Endothelial cell of umbilical vein (primary cell): ENCODE data around the gene STOM. TPM values are rescaled to one million over a fixed set of nuclear protein-coding genes. Genes with fewer than 3 reads are reported as not detected.
A peak's percentile ranks its signal among the peaks of the same experiment; 100 is the strongest.

ENCODE experiments used
- BruUV-seq: library from RNA; stranded (reverse); fragments of 400-500 nt; replicated peaks from 2 replicates; lab custom pipeline; 2021; lab: Mats Ljungman, UMichigan
- CTCF ChIA-PET: fragments of 300-600, 350-600 bp; sonication (Branson Sonifier 250); formaldehyde crosslinking; loops from one replicate; lab custom pipeline; 2021; ENCODE audit warnings: antibody characterized with exemption, inconsistent platforms; lab: Charles Lee
- POLR2A ChIA-PET: fragments of 300-600, 350-600 bp; sonication (Branson Sonifier 250); formaldehyde crosslinking; loops from one replicate; lab custom pipeline; 2021; ENCODE audit warnings: antibody characterized with exemption, inconsistent platforms; lab: Charles Lee
- DNase-seq: peaks from one replicate; pipeline ENCODE4 v3.0.0-alpha.2; 2011; ENCODE audit warnings: low read depth, low spot score
- FAIRE-seq: peaks from 2 replicates; lab custom pipeline; 2011; peaks lifted over from hg19 to GRCh38; lab: Jason Lieb, UNC
- H2AFZ ChIP-seq: 2 replicates; pipeline ENCODE4 v1.6.0; 2012; ENCODE audit warnings: low read depth, low read length, control low read depth, inconsistent platforms
- H3K27ac ChIP-seq: 2 replicates; pipeline ENCODE4 v1.5.1; 2011; ENCODE audit warnings: low read depth, mild to moderate bottlenecking, control low read depth, low read length, moderate library complexity; ENCODE audit not compliant: insufficient read depth
- H3K27me3 ChIP-seq, 2 experiments: 2 replicates each; pipeline versions ENCODE4 v1.6.0 to v1.6.1; 2011; ENCODE audit warnings: low read length in 2 of 2, mixed read lengths in 1 of 2; ENCODE audit not compliant: control insufficient read depth in 2 of 2, insufficient read depth in 2 of 2
- H3K36me3 ChIP-seq, 2 experiments: 2 replicates in 1 of 2; 3 replicates in 1 of 2; pipeline ENCODE4 v1.5.1; 2011; ENCODE audit warnings: low read length in 2 of 2, mild to moderate bottlenecking in 1 of 2, moderate library complexity in 1 of 2; ENCODE audit not compliant: control insufficient read depth in 2 of 2, insufficient read depth in 2 of 2; ENCODE audit errors: extremely low read depth in 1 of 2
- H3K4me1 ChIP-seq: 3 replicates; pipeline ENCODE4 v1.5.1; 2011; ENCODE audit warnings: mild to moderate bottlenecking, low read length; ENCODE audit not compliant: control insufficient read depth, insufficient read depth; ENCODE audit errors: extremely low read depth
- H3K4me2 ChIP-seq: 2 replicates; pipeline ENCODE4 v1.6.1; 2011; ENCODE audit warnings: low read length, control low read depth, mixed read lengths; ENCODE audit not compliant: insufficient read depth
- H3K4me3 ChIP-seq, 3 experiments: fragments of 200-600 bp in 1 of 3; sonication (generic), shearing (Covaris generic) in 1 of 3; replicated peaks in 1 of 3; 2 replicates each; pipeline ENCODE4 v1.5.1; 2011 to 2016; ENCODE audit warnings: control low read depth in 3 of 3, low read length in 3 of 3, mild to moderate bottlenecking in 2 of 3, inconsistent platforms in 1 of 3, low read depth in 1 of 3, moderate library complexity in 1 of 3; ENCODE audit not compliant: insufficient read depth in 1 of 3
- H3K79me2 ChIP-seq: 2 replicates; pipeline ENCODE4 v1.6.0; 2012; ENCODE audit warnings: low read length, inconsistent platforms; ENCODE audit not compliant: control insufficient read depth, insufficient read depth
- H3K9ac ChIP-seq: replicated peaks from 2 replicates; pipeline ENCODE3; 2011; ENCODE audit warnings: low read length, control low read depth; ENCODE audit not compliant: insufficient read depth; ENCODE audit errors: extremely low read depth
- H3K9me1 ChIP-seq: replicated peaks from 3 replicates; pipeline ENCODE4 v1.6.0; 2011; ENCODE audit warnings: mild to moderate bottlenecking, low read length; ENCODE audit not compliant: control insufficient read depth, insufficient read depth; ENCODE audit errors: extremely low read depth
- H3K9me3 ChIP-seq: replicated peaks from 2 replicates; pipeline ENCODE4 v1.5.1; 2012; ENCODE audit warnings: low read length, inconsistent platforms; ENCODE audit not compliant: control insufficient read depth, insufficient read depth
- H4K20me1 ChIP-seq: replicated peaks from 2 replicates; pipeline ENCODE3; 2011; ENCODE audit warnings: mild to moderate bottlenecking, low read length; ENCODE audit not compliant: control insufficient read depth, insufficient read depth; ENCODE audit errors: extremely low read depth
- CTCF ChIP-seq, 2 donors: IDR thresholded peaks; 1 replicate in 1 of 2; 2 replicates in 1 of 2; pipeline ENCODE4 v1.5.1; 2011; ENCODE audit warnings: low read length in 2 of 2, mild to moderate bottlenecking in 2 of 2, moderate library complexity in 2 of 2, control low read depth in 1 of 2, inconsistent platforms in 1 of 2, low read depth in 1 of 2; ENCODE audit not compliant: insufficient read depth in 1 of 2; ENCODE audit errors: extremely low read depth in 1 of 2
- EZH2 ChIP-seq: IDR thresholded peaks from 2 replicates; pipeline ENCODE4 v1.6.1; 2012; ENCODE audit warnings: borderline replicate concordance, low read depth, mild to moderate bottlenecking, moderate library complexity, low read length, inconsistent platforms; ENCODE audit not compliant: severe bottlenecking
- FOS ChIP-seq: IDR thresholded peaks from 2 replicates; pipeline ENCODE4 v1.6.1; 2011; ENCODE audit warnings: mild to moderate bottlenecking, low read length, moderate library complexity, borderline replicate concordance; ENCODE audit not compliant: insufficient read depth
- GATA2 ChIP-seq: IDR thresholded peaks from 2 replicates; pipeline ENCODE4 v1.7.0; 2011; ENCODE audit warnings: low read depth, mild to moderate bottlenecking, moderate library complexity, mixed read lengths, low read length; ENCODE audit not compliant: insufficient read length, insufficient read depth
- JUN ChIP-seq: IDR thresholded peaks from 2 replicates; pipeline ENCODE4 v1.6.1; 2011; ENCODE audit warnings: borderline replicate concordance, low read depth; ENCODE audit not compliant: insufficient read length, insufficient read depth
- MYC ChIP-seq: IDR thresholded peaks from one replicate; pipeline ENCODE4 v1.6.1; 2011; ENCODE audit warnings: mild to moderate bottlenecking, low read depth, low read length
- POLR2A ChIP-seq: IDR thresholded peaks from 2 replicates; pipeline ENCODE4 v1.6.1; 2012; ENCODE audit warnings: low read depth, mild to moderate bottlenecking, control low read depth, low read length
- POLR2AphosphoS5 ChIP-seq: IDR thresholded peaks from 2 replicates; pipeline ENCODE4 v1.6.1; 2012; ENCODE audit warnings: low read depth, mild to moderate bottlenecking, control low read depth, low read length, moderate library complexity; ENCODE audit not compliant: insufficient read depth
- dilution Hi-C: fragments of 300-500 bp; cut with MboI; formaldehyde crosslinking; loops from one replicate; pipeline ENCODE4 v1.15.0; 2019; ENCODE audit warnings: low sequenced_read_pairs; ENCODE audit not compliant: extremely low pct_ligation_motif_present
- intact Hi-C: fragments of 100-400 bp; cut with micrococcal nuclease; formaldehyde crosslinking; loops from one replicate; pipeline ENCODE4 v1.10.0; 2022
- polyA plus RNA-seq, 4 experiments: library from polyadenylated mRNA; depleted of rRNA in 3 of 4; stranded (reverse) in 3 of 4; unstranded in 1 of 4; fragments of >200 nt; gene quantifications; 2 replicates each; pipeline versions ENCODE4 v1.2.1 to v1.2.3, GENCODE V29; 2011 to 2012; ENCODE audit warnings: missing spikeins in 1 of 4
- total RNA-seq: library from RNA; stranded (reverse); gene quantifications from 2 replicates; pipeline ENCODE4 v1.2.3, GENCODE V29; 2021
- TF ChIP-seq, protein P1 (sequence below): IDR thresholded peaks from 2 replicates; pipeline ENCODE4 v1.6.1; 2011; ENCODE audit not compliant: insufficient read depth, insufficient read length

The STOM gene
- total and polyA plus RNA-seq, 2 donors (not counting 3 experiments of a cell fraction or from before 2014, with no cell fraction given) = 153 to 170 TPM

DNA sequence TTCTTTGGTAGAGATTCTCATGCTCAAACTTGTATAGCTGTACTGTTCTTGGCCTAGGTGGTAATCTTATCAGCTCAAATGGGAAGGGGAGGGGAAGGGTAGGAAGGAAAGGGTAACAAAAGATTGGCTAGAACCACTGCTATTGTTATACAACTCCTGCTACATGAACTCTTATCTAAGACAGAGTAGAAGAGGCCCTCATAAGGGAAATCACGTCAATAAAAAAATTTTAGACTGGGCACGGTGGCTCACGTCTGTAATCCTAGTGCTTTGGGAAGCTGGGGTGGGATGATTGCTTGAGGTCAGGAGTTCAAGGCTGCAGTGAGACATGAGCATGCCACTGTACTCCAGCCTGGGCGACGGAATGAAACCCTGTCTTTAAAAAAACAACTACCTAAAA lies 15.9 kb downstream of the STOM start:
- Histone ChIP-seq H3K4me2 (peak overlapping the region; percentile 45), H2AFZ (no peak overlapping the region), H3K79me2 (peaks cover 31% of the 10 kb centered on the region), H3K9me1 (no peaks in the 10 kb centered on the region), H3K9ac (peak overlapping the region; percentile 70), H3K4me3 (no peak overlapping the region), H3K9me3 (no peaks in the 10 kb centered on the region), H3K27ac (peak overlapping the region; percentile 86), H4K20me1 (no peaks in the 10 kb centered on the region), H3K4me1 (peaks cover 80% of the 10 kb centered on the region), H3K27me3 (no peaks in the 10 kb centered on the region), H3K36me3 (peaks cover 3 to 14% of the 10 kb centered on the region in 2 experiments)
- FAIRE-seq = peak; percentile 88
- no TSS peak for BruUV-seq
- intact Hi-C loops (loop anchor here (1.0 kb wide), 2 partner anchors 28 to 67 kb away; no protein-coding TSS in a partner anchor), dilution Hi-C loops (no loop called here)
- CTCF ChIA-PET = interaction anchor here (0.7 to 4.7 kb wide), 13 partner anchors 10 to 142 kb away, joined by 3 to 34 read pairs (median 5); partner anchors contain the start of gene GSN
- POLR2A ChIA-PET = interaction anchor here (0.6 to 2.5 kb wide), 4 partner anchors 10 to 22 kb away, joined by 3 to 11 read pairs (median 4); no protein-coding TSS in a partner anchor
- peak; percentile 98 for DNase-seq
- TF ChIP-seq POLR2A (no peak), FOS (no peak), CTCF (IDR thresholded peaks at IDR 0.05; ENCODE audit: extremely low read depth in 1 of 2, insufficient read depth in 1 of 2, low read depth in 1 of 2, low read length in 2 of 2) (no peak), JUN (peak; percentile 50), EZH2 (no peak), POLR2AphosphoS5 (peak; percentile 72), GATA2 (peak; percentile 93), MYC (no peak)
- TF ChIP-seq, protein P1, sequence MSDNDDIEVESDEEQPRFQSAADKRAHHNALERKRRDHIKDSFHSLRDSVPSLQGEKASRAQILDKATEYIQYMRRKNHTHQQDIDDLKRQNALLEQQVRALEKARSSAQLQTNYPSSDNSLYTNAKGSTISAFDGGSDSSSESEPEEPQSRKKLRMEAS = no peak
